GM12878 (cell line): ENCODE data around the gene DPYSL3. TPM values are rescaled to one million over a fixed set of nuclear protein-coding genes. Genes with fewer than 3 reads are reported as not detected.

Experiments used
- ATAC-seq: fragments of 200-7000 bp; cut with Tn5 transposase; 3 replicates; pipeline ENCODE4 v1.9.1; 2020; ENCODE audit warnings: mild to moderate bottlenecking, moderate library complexity
- BruUV-seq: library from RNA; stranded (reverse); fragments of 400-500 nt; replicated peaks from 2 replicates; lab custom pipeline; 2021; lab: Mats Ljungman, UMichigan
- CTCF ChIA-PET: fragments of 300-600 bp; sonication (Branson Sonifier 250); formaldehyde crosslinking; extraction: SDS; loops from one replicate; lab custom pipeline; 2021; ENCODE audit warnings: inconsistent platforms; lab: Yijun Ruan, JAX
- POLR2A ChIA-PET: fragments of 350-600 bp; formaldehyde crosslinking; extraction: SDS; loops from one replicate; lab custom pipeline; 2021; ENCODE audit warnings: inconsistent platforms; lab: Charles Lee
- RAD21 ChIA-PET: fragments of 300-600 bp; sonication (Branson Sonifier 250); formaldehyde crosslinking; loops from one replicate; lab custom pipeline; 2023; ENCODE audit warnings: antibody characterized with exemption; ENCODE audit not compliant: unreplicated experiment; lab: Charles Lee
- SMC1A ChIA-PET: fragments of 300-600 bp; sonication (Branson Sonifier 250); formaldehyde crosslinking; loops from one replicate; lab custom pipeline; 2023; ENCODE audit not compliant: unreplicated experiment, uncharacterized antibody; lab: Charles Lee
- DNase-seq: peaks from one replicate; pipeline ENCODE4 v3.0.0-alpha.2; 2011; ENCODE audit warnings: low read depth, low spot score
- FAIRE-seq: peaks from 3 replicates; lab custom pipeline; 2011; peaks lifted over from hg19 to GRCh38; lab: Jason Lieb, UNC
- H2AFZ ChIP-seq: 2 replicates; pipeline ENCODE4 v1.6.0; 2011; ENCODE audit warnings: low read depth, low read length, control low read depth; ENCODE audit not compliant: control insufficient read depth
- H3K27ac ChIP-seq: 2 replicates; pipeline ENCODE4 v1.5.1; 2011; ENCODE audit warnings: control low read depth; ENCODE audit not compliant: control insufficient read depth, insufficient read depth
- H3K27me3 ChIP-seq, 2 experiments: replicated peaks in 1 of 2; 2 replicates each; pipeline versions ENCODE4 v1.6.0 to v1.6.1; 2011; ENCODE audit warnings: low read length in 1 of 2; ENCODE audit not compliant: control insufficient read depth in 2 of 2, insufficient read depth in 2 of 2
- H3K36me3 ChIP-seq, 2 experiments: 2 replicates each; pipeline ENCODE4 v1.5.1; 2011; ENCODE audit warnings: low read length in 1 of 2; ENCODE audit not compliant: control insufficient read depth in 2 of 2, insufficient read depth in 2 of 2
- H3K4me1 ChIP-seq: 2 replicates; pipeline ENCODE4 v1.6.1; 2011; ENCODE audit warnings: mild to moderate bottlenecking, low read length, moderate library complexity, mixed read lengths; ENCODE audit not compliant: control insufficient read depth, insufficient read depth
- H3K4me2 ChIP-seq: 2 replicates; pipeline ENCODE4 v1.6.0; 2011; ENCODE audit warnings: control low read depth; ENCODE audit not compliant: control insufficient read depth, insufficient read depth
- H3K4me3 ChIP-seq: fragments of 200-600 bp; sonication (generic); 2 replicates; pipeline ENCODE4 v1.5.1; 2016
- H3K79me2 ChIP-seq: 2 replicates; pipeline ENCODE4 v1.6.0; 2011; ENCODE audit warnings: low read length; ENCODE audit not compliant: control insufficient read depth, insufficient read depth
- H3K9ac ChIP-seq: 2 replicates; pipeline ENCODE4 v1.8.0; 2011; ENCODE audit warnings: low read length, control low read depth, mixed read lengths; ENCODE audit not compliant: control insufficient read depth, insufficient read depth
- H3K9me3 ChIP-seq: replicated peaks from 3 replicates; pipeline ENCODE4 v1.5.1; 2011; ENCODE audit warnings: mild to moderate bottlenecking, low read length; ENCODE audit not compliant: control insufficient read depth, insufficient read depth
- H4K20me1 ChIP-seq: 2 replicates; pipeline ENCODE4 v1.6.0; 2011; ENCODE audit not compliant: control insufficient read depth, insufficient read depth
- ATF2 ChIP-seq: IDR thresholded peaks from 2 replicates; pipeline ENCODE4 v1.6.1; 2012; ENCODE audit warnings: low read length, inconsistent platforms
- BMI1 ChIP-seq: fragments of 450-650 bp; IDR thresholded peaks from 2 replicates; pipeline ENCODE4 v1.6.1; 2016; ENCODE audit warnings: mild to moderate bottlenecking, moderate library complexity, borderline replicate concordance
- CBFB ChIP-seq: IDR thresholded peaks from 2 replicates; pipeline ENCODE4 v1.6.1; 2016; ENCODE audit warnings: antibody characterized with exemption, low read depth
- CREB1 ChIP-seq: IDR thresholded peaks from 2 replicates; pipeline ENCODE4 v1.6.1; 2012; ENCODE audit warnings: low read depth, mild to moderate bottlenecking, inconsistent platforms
- EGR1 ChIP-seq, 2 experiments: IDR thresholded peaks; 1 replicate in 1 of 2; 2 replicates in 1 of 2; pipeline ENCODE4 v1.6.1; 2011 to 2012; ENCODE audit warnings: low read depth in 2 of 2, low read length in 2 of 2, borderline replicate concordance in 1 of 2, mild to moderate bottlenecking in 1 of 2, moderate library complexity in 1 of 2
- ESRRA ChIP-seq: IDR thresholded peaks from 2 replicates; pipeline ENCODE4 v1.6.1; 2012; ENCODE audit warnings: mild to moderate bottlenecking, low read length, improper control_type of control experiment
- MEF2A ChIP-seq: IDR thresholded peaks from 2 replicates; pipeline ENCODE4 v1.6.1; 2011; ENCODE audit warnings: low read depth, mild to moderate bottlenecking, low read length, moderate library complexity; ENCODE audit not compliant: insufficient read depth
- MYB ChIP-seq: fragments of 150-350 bp; IDR thresholded peaks from 2 replicates; pipeline ENCODE4 v1.6.1; 2014; ENCODE audit warnings: mild to moderate bottlenecking, low read depth, low read length, borderline replicate concordance
- MYC ChIP-seq: IDR thresholded peaks from 2 replicates; pipeline ENCODE4 v1.6.1; 2011; ENCODE audit warnings: mild to moderate bottlenecking, low read length, moderate library complexity, inconsistent platforms; ENCODE audit not compliant: insufficient read depth, insufficient replicate concordance, insufficient read length, severe bottlenecking
- PML ChIP-seq: IDR thresholded peaks from 2 replicates; pipeline ENCODE4 v1.6.1; 2012; ENCODE audit warnings: low read length, inconsistent platforms
- POLR2AphosphoS2 ChIP-seq: IDR thresholded peaks from 2 replicates; pipeline ENCODE4 v1.6.1; 2011; ENCODE audit warnings: low read depth, mild to moderate bottlenecking, low read length, improper control_type of control experiment, moderate library complexity
- POLR2AphosphoS5 ChIP-seq: IDR thresholded peaks from 2 replicates; pipeline ENCODE4 v1.6.1; 2011; ENCODE audit warnings: mild to moderate bottlenecking, low read length, inconsistent platforms
- RCOR1 ChIP-seq: conservative IDR thresholded peaks from 2 replicates; pipeline ENCODE4 v1.6.1; 2012; ENCODE audit warnings: low read depth, low read length, improper control_type of control experiment
- STAT1 ChIP-seq: fragments of 450-650 bp; conservative IDR thresholded peaks from 2 replicates; pipeline ENCODE4 v1.6.1; 2014; ENCODE audit warnings: antibody characterized with exemption, mild to moderate bottlenecking
- TCF3 ChIP-seq: IDR thresholded peaks from 2 replicates; pipeline ENCODE4 v1.6.1; 2012; ENCODE audit warnings: low read depth, mild to moderate bottlenecking, low read length, borderline replicate concordance; ENCODE audit not compliant: insufficient read depth
- YY1 ChIP-seq: IDR thresholded peaks from 2 replicates; pipeline ENCODE4 v1.6.1; 2011; ENCODE audit warnings: low read depth, mild to moderate bottlenecking, low read length
- ZBTB40 ChIP-seq: fragments of 450-650 bp; IDR thresholded peaks from 2 replicates; pipeline ENCODE4 v1.6.1; 2016; ENCODE audit warnings: mild to moderate bottlenecking, moderate library complexity, borderline replicate concordance
- WGBS: methylation state at CpG from one replicate; pipeline ENCODE4 v1.1.6; 2016; ENCODE audit warnings: low lambda C conversion rate; ENCODE audit not compliant: insufficient replicate concordance, insufficient coverage; ENCODE audit errors: missing lambda C conversion rate; 5-methylcytosine and 5-hydroxymethylcytosine counted together
- in situ Hi-C: fragments of 300-500 bp; cut with MboI; formaldehyde crosslinking; loops from 9 replicates; pipeline ENCODE4 v1.14.3; 2018; ENCODE audit warnings: mixed read lengths
- intact Hi-C: fragments of 100-400 bp; cut with micrococcal nuclease; formaldehyde crosslinking; loops from one replicate; pipeline ENCODE4 v1.14.2; 2022; ENCODE audit not compliant: unreplicated experiment
- polyA plus RNA-seq, 11 experiments: library from polyadenylated mRNA; depleted of rRNA in 4 of 11; unstranded in 6 of 11; stranded (reverse) in 5 of 11; fragments of >200 nt; fragmentation: Nextera tagmentation in 4 of 11; fragmentation: Illumina TruSeq in 1 of 11; extraction: Ambion mirVana in 4 of 11; extraction: Trizol in 1 of 11; gene quantifications; 1 replicate in 1 of 11; 2 replicates in 10 of 11; pipeline versions ENCODE4 v1.2.1 to v1.2.3, GENCODE V29; 2011 to 2016; ENCODE audit warnings: inconsistent platforms in 2 of 11, missing spikeins in 2 of 11, low read depth in 1 of 11
- total RNA-seq, 4 experiments: library from RNA; depleted of rRNA in 3 of 4; stranded (reverse); fragments of >200 nt in 3 of 4; fragmentation: Illumina TruSeq in 1 of 4; extraction: Trizol in 1 of 4; gene quantifications; 2 replicates each; pipeline versions ENCODE4 v1.2.1 to v1.2.3, GENCODE V29; 2013 to 2021

Gene DPYSL3
- total and polyA plus RNA-seq, 10 of the 15 experiments (the other 5 are each of a cell fraction or from before 2014, with no cell fraction given) = 0.08 to 1.5 (median 0.45) TPM; not detected in 1

GRCh38 chr5:147412561-147412960 is 97.3 kb downstream of the DPYSL3 start (continued):
- TF ChIP-seq ATF2 = no peak
- no peak for TF ChIP-seq MYC

- H4K20me1 ChIP-seq = no peaks in the 10 kb centered on the region
- RAD21 ChIA-PET = no interaction called here
- no peaks in the 10 kb centered on the region for H3K79me2 ChIP-seq
- H3K9ac ChIP-seq = no peak overlapping the region
- no peaks in the 10 kb centered on the region for H3K4me1 ChIP-seq
- FAIRE-seq = no peak
- no peaks in the 10 kb centered on the region for H3K27me3 ChIP-seq
- no peak overlapping the region for H3K27ac ChIP-seq
- 23% methylated on average over 8 of the region's 8 CpGs for WGBS
- H3K4me2 ChIP-seq = no peak overlapping the region
- no peaks in the 10 kb centered on the region for H3K36me3 ChIP-seq
- ATAC-seq = no peak
- CTCF ChIA-PET = interaction anchor here (0.6 to 1.1 kb wide), 3 partner anchors 11 to 744 kb away, joined by 3 read pairs; no protein-coding TSS in a partner anchor
- no TSS peak for BruUV-seq
- no peak overlapping the region for H3K4me3 ChIP-seq
- intact Hi-C loops (no loop called here), in situ Hi-C loops (no loop called here)
- DNase-seq = no peak
- POLR2A ChIA-PET = no interaction called here
- no peak overlapping the region for H2AFZ ChIP-seq
- SMC1A ChIA-PET = no interaction called here
- H3K9me3 ChIP-seq = no peaks in the 10 kb centered on the region
- TF ChIP-seq MEF2A (no peak), ZBTB40 (no peak), POLR2AphosphoS5 (no peak), POLR2AphosphoS2 (no peak), PML (no peak), STAT1 (no peak), BMI1 (no peak), CREB1 (no peak), CBFB (no peak), MYB (no peak), ESRRA (no peak), EGR1 (IDR thresholded peaks at IDR 0.05; ENCODE audit: borderline replicate concordance in 1 of 2, low read depth in 2 of 2, low read length in 2 of 2) (no peak), TCF3 (no peak), YY1 (no peak), RCOR1 (no peak)
These were observed 98.2 kb downstream of the DPYSL3 start for GRCh38 chr5:147411359-147412319.
